HUDEP-2 (cell line): ENCODE data around the gene KNOP1.
"Not testable (repeated sequence)": the region's sequence is repeated elsewhere in the genome, so short reads cannot be mapped to it uniquely, and the experiment has no call there.

Experiments used
- DNase-seq, 76 experiments: peaks; one replicate each; lab custom pipeline; 2025; ENCODE audit not compliant: unreplicated experiment in 76 of 76; lab: John Stamatoyannopoulos, UW

KNOP1 gene

DNA sequence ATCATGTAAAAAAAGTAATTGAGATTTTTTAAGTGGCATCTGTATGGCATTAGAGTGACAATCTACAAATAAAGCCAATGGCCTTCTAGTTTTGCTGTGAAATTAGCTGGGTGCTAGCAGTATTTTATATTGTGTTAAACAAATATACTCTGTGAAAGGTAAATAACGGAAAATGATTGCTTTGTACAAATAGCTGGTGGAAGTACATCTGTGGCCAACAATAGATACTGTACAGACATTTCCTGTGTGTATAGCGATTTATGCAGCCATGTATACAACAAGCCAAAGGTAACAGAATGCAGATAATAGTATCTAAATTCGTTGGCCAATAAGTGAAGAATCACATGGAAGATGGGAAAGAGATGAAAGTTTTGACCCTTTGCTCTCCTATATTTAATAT lies 26.6 kb upstream of the KNOP1 start:
- no peak for DNase-seq

DNA sequence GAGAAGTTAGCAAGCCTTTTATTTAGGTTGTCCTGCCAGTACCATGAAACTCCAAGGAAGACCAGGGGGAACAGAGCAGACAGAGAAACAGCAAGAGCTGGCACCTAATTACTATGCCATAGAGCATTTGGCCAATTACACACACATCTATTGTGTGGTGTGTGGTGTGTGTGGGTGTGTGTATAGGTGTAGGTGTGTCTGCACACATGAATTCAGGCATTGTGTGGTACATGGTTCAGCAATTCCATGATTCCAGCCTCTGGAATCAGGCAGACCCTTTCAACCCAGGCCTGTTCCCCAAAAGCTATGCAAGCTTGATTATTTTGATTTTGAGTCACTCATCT lies 25.8 kb upstream of the KNOP1 start:
- no peak for DNase-seq

DNA sequence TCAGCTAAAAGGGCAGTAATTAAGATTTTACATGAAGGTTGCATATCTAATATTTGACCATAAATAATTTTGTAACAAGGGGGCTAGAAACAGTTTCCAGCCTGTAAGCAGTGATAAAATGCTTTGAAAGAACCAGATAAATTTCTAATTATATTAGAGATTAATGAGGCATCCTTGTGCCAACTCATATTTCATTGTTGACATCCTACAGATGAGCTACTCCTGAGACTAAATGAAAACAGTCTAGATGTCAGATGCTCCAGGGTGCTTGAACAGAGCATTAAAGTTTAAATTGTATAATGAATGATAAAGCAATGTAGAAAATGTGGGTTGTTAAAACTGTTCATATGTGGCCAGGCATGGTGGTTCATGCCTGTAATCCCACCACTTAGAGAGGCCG lies 23.3 kb upstream of the KNOP1 start:
- DNase-seq = no peak

DNA sequence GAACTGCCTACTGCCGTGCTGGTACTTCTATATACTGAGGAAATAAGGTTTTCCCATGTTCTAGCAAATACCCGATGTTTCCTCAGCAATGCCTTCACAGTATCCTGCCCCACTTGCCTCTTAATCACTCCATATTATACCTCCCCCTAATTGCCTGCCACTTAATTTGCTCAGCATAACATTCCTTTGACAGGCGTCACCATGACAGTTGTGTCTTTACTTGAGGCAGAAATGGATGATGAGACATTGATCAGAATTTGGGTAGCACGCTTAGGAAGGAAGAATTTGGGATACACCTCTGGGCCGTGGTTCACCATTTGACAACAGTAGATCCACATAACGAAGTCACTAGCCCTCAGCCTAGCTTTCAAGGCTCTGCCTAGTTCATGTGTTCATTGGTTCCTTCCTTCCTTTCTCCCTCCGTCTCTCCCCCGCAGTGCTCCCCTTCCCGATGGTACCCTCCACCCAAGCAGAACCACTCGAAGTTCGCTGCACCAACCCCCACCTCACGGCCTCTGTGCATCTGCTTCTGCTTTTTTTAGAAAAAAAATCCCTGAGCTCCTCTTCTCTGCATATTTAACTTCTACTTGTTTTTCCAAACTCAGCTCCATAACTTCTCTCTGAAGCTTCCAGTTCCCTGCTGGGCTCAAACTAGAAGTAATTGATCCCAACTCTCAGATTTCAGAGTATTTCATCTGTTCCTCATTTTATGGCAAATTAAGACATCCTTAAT lies 19.4 kb upstream of the KNOP1 start:
- no peak for DNase-seq

DNA sequence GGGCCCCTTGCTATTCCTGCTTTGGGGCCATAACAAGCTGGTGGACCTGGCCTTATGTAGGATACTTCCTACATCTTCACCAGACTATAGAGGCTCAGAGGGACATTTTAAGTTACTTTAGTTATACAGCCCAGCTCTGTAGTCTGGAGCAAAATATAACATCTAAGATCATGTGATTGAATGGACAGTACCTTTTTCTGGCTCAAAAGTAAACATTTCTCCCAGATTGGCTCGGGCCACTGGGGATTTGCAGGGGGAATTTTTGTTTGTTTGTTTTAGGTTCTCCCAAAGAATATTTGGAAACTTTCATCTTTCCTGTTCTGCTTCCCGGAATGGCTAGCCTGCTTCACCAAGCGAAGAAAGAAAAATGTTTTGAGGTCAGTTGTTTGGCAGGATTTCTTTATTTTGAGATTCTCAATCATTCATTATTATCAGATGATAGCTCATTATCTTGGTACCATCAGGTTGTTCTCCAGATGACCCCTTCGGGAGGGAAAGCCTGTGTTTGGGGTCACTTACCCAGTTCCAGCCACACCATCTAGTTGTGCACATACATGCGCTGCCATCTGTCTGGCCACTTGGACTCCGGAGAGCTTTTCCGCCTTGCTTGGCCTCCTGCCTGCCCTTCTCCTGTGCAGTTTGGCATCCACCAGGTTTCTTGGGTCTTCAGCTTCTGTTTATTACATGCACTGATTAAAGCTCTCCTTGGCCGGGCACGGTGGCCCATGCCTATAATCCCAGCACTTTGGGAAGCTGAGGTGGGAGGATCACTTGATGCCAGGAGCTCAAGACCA lies 17.2 kb upstream of the KNOP1 start:
- DNase-seq = no peak

DNA sequence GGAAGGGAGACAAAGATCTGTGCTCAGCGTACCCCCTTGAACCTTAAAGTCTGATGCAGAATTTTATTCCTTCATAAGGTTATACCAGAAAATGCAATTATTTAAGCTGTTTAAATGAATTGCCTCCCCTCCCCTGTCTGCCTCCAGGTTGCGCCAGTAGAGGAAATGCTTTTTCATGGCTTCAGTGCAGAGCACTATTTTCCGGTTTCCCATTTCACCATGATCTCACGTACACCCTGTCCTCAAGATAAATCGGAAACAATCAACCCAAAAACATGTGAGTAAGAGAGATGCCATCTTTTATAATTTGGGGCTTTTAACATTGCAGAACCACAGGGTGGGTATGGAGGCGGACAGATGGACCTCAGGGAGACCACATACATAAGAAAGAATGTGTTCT lies 15.5 kb upstream of the KNOP1 start:
- DNase-seq = no peak

DNA sequence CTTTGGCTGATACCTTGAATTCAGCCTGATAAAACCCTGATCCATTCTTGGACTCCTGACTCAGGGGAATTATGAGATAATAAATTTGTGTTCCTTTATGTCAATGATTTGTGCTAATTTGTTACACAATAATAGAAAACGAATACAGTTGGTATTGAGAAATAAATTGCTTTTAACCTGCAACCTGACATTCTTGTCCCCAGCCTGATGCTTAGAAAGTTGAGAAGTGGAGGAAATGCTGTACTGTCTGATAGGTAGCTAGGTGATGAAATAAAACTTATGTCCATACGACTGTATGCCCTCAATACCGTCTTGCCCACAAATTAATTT lies 10.6 kb upstream of the KNOP1 start:
- DNase-seq = no peak

DNA sequence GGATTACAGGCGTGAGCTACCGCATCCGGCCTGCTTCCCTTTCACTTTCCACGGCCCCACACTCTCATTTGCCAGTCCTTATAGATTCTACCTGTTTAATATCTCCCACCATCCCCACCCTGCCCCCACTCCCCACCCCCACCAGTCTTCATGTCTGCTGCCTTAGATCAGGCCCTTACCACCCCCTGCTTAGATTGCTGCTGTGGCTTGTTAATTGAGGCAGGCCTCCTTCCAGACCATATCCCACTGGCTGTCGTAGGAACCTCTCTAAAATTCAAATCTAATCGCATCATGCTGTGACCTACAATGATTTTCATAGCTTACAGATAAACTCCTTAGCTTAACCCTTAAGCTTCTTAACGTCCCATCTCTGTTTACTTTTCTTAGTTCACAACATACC lies 5.0 kb upstream of the KNOP1 start:
- no peak for DNase-seq

DNA sequence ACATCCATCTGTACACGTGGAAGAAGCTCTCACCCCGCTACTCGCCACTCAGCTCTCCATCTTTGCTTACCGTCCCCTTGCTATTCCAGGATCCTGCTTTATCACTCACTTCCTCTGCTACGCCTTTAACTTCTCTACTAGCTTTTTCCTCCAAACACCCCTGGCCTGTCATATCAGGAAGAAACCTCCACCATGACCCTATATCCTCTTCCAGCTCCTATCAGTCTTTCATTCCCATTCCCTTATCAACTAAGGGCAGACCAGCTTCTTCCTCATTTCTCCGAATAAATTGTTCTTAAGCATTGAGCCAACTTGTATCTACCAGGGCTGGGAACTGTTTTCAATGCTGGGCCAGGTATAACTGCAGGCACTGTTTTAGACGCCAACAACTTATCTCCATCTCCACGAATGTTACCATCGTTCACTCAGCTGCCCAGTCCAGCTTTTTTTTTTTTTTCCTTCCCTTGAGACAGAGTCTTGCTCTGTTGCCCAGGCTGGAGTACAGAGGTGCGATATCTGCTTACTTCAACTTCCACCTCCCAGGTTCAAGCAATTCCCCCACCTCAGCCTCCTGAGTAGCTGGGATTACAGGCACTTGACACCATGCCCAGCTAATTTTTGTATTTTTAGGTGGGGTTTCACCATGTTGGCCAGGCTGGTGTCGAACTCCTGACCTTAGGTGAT lies 4.4 kb upstream of the KNOP1 start:
- peak in 7 of 76 experiments; percentile 1 to 36 (median 22) for DNase-seq

DNA sequence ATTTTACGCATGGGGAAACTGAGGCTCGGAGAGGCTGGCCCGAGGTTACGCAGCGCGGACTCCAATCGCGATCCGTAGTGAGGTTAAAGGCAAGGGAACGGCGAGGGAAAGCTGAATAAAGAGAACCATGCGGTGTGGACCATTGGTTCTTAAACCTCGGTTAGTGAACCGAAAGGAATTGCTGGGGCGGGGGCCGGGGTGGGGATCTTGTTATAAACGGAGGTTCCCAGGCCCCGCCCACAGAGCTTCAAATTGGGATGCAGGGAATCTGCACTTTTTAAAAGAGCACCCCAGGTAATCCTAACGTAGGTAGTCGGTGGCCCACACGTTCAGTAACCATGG lies 568 bp upstream of the KNOP1 start:
- no peak for DNase-seq

DNA sequence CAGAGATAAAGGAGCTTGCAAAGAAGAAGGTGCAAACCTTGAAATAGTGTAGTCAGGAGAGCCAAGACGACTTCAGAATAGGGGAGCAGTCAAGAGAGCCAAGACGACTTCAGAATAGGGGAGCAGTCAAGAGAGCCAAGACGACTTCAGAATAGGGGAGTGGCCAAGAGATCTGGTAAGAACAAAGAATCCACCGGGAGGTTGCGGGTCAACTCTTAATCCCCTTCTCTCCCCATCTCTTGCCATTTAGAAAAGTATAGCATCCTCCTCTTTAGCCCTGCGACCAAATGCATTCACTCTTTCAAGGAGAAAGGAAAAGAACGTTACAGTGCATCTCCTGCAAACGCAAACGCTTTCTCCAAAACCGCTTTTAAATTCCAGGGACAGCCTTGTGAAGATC lies 713 bp downstream of the KNOP1 start:
- peak in 2 of 76 experiments; percentile 8 to 12 for DNase-seq

DNA sequence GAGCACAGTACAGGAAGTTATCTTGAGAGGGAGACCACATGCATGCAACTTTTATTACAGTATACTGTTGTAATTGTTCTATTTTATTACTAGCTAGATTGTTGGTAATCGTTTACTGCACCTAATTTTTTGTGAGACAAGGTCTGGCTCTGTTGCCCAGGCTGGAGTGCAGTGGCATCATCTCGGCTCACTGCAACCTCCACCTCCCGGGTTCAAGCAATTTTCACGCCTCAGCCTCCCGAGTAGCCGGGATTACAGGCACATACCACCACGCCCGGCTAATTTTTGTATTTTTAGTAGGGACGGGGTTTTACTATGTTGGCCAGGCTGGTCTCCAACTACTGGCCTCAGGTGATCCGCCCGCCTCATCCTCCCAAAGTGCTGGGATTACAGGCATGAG lies 1.3 kb downstream of the KNOP1 start:
- not testable (repeated sequence) for DNase-seq

DNA sequence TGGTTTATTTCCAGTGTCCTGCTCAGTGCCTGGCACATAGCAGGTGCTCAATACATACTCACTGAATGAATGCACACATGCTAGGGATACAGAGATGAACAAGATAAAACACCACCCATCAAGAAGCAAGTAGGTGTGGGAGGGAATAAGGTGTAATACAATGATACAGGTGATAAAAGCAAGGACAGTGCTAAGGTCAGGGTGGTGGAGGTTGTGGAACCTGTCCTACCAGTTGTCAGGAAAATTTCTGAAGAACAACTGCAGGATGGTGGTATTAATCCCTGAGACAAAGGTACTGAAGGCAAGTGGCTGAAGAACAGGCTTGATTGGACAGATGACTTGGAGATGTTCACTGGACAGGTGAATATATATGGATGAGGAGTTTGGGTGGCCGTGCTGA lies 1.8 kb downstream of the KNOP1 start:
- no peak for DNase-seq

DNA sequence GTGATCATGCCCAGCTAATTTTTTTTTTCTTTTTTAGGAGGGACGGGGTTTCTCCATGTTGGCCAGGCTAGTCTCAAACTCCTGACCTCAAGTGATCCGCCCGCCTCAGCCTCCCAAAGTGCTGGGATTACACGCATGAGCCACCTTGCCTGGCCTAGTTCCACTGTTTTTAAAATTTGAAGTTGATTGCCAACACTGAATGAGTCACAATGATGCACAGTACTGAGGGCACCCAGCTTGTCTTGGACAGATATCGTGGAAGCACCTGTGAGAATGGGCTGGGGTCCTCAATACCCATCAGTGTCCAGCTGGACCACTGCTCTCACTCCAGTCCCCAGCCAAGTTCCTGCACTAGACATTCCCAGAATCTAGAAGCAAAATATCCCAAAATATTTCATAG lies 2.5 kb downstream of the KNOP1 start:
- no peak for DNase-seq

DNA sequence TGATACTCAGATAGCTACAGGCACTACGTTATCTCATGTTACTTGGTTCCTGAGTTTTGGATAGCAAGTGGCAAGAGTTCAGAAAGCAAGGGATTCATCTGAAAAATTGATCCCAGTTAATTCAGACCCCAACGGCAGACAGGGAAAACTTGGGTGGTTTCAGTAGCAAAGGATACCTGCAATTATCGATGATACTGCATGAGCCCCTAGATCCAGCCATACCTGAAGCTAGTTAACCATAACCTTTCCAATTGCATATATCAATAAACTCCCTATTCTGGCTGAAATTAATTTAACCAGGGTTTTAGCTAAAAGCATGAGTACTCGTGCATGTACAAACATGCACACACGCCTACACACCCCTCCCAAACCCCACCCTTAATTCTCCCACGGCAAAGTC lies 4.3 kb downstream of the KNOP1 start:
- DNase-seq = no peak

DNA sequence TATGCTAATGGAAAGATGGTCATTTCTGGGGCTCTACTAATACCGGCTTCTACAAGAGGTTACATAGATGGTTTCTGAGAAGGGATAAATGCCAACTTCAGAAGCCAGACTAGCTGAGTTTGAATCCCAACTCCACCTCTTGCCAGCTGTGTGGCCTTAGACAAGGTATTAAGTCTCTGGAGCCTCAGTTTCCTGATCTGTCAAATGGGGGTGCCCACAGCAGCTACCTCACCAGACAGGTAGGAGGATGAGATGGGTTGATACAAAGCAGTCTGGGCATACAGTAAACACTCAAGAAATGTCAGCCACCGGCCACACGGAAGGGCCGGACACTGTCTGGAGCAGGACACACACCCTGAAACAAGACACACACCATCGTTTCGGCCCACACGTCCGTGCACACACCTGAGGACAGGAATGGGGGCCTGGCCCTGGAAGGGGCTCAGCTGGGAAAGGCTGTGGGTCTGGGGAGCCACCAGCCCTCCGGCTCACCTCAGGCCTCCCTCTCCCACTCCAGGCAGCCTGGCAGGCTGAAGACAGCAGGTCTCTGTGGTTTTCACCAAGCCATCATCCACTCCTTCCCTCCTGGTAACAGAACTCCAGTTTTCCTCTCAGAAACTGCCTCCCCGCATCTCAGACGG lies 5.5 kb downstream of the KNOP1 start:
- no peak for DNase-seq

DNA sequence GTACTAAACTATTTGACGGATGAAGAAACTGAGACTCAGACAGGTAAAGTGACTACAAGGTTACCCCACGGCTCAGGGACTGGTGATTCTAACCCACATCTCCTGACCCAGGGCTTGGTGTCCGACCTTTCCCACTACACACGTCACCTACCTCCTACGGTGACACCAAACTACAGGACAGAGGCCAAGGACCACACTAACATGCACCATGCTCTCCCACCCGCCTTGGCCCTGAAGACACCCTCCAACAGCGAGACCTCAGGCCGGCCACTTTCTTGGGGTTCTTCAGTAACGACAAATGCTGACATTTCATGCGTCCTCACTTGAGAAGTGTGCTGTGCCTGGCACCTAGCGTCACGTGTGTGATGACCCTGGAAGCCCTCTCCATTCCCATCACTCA lies 6.4 kb downstream of the KNOP1 start:
- no peak for DNase-seq

DNA sequence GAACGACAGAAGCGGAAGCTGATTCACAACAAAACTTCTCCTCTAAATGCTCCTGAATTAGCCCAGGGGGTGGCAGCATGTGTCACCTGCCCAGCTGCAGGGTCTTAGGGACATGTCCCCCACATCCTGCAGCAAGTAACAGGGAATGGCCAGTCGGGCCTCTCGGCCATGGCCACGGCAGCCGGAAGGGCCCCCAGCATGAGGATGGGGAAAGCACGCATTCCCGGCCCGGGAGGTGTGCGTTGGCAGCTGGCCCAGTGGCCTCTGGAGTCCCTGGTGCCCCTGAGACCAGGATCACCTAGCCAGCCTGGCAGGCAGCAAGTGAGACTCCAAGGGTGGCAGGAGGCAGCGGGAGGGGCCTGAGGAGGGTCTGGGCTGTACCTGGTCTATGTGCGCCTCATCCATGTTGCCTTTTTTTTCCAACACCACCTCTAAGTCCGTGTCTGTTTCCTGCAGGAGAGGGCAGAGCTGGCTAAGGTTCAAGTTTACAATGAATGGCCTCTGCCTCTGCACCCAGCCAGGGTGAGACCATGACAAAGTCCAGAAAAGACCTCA lies 7.0 kb downstream of the KNOP1 start:
- no peak for DNase-seq

DNA sequence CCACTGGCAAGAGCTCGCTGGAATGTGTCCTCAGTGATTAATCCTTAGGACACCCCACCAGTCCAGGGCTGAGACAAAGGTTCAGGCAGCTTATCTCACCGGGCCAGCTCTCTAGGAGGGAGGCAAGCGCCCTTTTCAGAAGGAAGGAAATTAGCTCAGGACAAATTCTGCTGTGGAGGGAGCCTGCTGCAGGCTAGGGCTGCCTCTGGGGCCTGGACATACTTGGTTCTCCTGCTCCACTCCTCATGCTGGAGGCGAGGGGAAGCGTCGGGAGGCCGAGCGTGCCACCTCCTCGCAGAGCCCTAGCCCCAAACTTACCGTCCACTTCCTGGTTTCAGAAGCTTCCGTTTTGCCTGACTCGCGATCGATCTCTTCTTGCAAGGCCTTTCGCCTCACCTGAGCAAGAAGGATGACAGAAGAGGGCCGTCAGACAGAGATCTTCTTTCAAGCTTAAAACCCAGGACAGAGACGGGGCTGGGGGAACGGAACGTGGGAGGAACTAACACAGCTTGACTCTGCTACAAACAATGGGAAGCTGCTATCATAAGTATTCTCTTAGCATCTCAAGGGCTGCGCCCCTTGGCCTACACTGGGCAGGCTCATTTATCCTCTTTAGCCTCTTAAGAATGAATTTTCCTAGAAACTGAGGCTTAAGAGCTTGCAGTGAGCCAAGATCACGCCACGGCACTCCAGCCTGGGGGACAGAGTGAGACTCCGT lies 7.7 kb downstream of the KNOP1 start:
- DNase-seq = no peak

DNA sequence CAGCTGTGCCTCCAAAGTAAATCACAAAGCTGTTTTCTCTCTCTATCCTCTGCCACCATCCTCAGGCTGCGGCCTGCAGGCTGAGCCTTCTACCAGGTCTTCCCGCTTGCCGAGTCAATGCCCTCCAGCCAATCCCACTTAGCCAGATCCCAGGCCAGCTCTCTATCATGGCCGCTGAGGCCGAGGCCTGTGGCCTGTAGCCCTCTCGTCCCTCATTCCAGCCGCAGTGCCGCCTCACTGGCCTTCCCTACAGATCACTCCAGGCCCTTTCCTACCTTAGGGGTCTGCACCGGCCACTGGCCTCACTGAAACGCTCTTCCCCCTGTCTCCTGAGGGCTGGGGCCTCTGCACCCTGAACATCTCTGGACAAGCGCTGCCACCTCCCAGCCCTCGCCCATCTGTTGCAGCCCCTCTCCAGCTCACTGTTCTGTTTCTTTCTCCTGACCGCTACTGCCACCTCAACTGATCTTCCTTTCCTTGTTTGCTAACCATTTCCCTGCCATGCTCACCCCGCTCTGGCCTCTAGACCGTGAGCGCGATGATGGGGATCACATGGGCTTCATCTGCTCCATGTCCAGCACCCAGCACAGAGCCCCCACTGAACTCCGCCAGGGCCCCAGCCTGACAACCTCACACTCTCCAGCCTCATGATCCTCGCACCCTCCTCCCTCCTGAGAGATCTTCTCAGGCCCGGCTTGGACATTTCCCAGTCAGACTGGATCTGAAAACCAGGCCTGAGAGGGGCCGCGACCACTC lies 8.5 kb downstream of the KNOP1 start:
- DNase-seq = no peak
